HG02759 (cell line): ENCODE measurements around the gene PAPOLA.
"Not testable (repeated sequence)": the region's sequence is repeated elsewhere in the genome, so short reads cannot be mapped to it uniquely, and the experiment has no call there.

ENCODE experiments used
- ATAC-seq: cut with Tn5 transposase; IDR thresholded peaks from one replicate; pipeline ENCODE4 v1.9.1; 2021; ENCODE audit warnings: mild to moderate bottlenecking, moderate library complexity; ENCODE audit not compliant: unreplicated experiment

The PAPOLA gene

DNA sequence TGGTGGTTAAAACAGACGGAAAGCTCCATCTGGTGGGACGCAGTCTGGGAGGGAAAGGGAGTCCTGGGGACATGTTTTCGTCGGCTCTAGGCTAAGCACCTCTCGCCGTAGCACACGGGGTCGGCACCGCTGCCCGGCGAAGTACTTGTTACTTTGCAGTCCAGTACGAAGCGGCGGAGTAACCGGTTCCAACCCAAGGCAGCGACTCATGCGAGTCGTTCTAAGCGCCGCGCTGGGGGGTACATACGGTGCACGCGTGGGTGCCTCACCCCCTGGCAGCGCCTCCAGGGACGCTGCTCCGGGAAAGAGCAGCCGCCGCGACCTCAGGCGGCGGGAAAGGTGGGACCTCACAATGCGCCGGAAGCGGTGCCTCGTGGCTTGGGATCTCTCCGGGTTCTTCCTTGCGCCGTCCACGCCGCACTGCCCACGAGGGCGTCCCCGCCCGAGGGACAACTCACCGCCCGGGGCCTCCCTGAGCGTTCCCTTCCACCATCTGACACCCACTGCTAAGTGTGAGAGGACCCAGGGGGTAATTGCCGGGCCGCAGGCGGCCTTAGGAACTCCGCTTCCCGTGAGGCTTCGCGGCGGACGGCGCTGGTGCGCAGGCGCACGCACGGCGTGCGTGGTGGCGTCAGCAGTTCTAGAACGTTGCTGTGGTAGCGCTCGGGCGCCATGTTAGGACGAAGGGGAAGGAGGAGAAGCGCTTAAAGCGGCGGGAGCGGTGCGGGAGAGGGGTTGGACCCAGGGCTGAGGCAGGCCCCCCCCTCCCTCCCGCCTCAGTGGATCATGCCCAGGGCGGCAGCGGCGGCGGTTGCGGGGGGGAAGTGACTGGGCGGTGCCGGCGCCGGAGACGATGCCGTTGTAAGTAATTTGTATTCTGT lies at the start of gene PAPOLA:
Gene PAPOLA (plus strand): TSS at position 643 of the 881 bp plus-strand sequence. CDS start 211 bp downstream, at position 854.
- peak; percentile 87 for ATAC-seq

DNA sequence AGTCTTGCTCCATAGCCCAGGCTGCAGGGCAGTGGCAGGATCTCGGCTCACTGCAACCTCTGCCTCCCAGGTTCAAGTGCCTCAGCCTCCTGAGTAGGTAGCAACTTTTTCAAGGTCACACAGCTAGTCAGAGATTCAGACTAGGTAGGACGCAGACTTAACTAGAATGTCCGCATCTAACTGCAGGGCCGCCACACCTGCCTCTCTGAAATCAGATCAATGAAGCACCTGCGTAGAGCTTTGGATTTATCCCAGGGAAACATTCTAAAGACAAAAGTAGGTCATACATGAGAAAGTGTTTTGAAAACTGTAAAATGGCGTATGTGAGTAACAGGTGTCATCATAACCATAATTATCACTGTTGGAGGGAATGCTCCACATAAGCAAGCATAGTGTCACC lies 49.5 kb upstream of the PAPOLA start:
- ATAC-seq = no peak

DNA sequence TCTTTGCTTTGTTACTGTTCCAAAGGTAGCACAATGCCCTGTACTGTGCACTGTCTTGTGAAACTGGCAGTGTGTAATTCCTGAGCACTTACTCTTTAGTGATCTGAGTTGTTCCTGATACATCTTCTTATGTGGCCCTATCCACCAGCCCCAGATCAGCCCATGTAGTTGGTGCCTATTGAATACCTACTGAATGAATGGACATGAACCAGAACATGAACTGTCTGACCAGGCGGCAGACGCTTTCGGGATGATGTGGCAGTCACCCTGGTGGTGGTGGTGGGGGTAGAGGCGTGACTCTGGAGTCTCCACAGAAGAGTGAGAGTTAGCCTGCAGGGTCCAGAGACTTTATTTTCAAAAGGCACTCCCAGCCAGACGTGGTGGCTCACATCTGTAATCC lies 46.6 kb upstream of the PAPOLA start:
- ATAC-seq = no peak

DNA sequence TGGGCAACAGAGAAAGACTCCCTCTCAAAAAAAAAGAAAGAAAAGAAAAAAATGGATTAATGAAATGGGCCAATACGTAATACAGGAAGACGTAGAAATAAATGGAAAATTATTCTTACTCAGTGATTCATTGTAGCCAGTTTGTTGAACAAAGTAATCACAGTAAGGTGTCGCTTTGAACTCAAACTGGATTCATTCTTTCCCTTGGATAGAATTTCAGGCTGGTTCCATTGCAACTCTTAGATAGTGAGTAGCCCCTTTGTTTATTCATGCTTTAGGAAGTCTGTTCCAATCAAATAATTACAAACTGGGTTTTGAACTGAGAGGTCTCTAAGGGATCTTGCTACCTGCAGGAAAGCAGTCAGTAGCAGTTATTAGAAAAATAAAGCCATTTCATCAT lies 42.3 kb upstream of the PAPOLA start:
- ATAC-seq = no peak

DNA sequence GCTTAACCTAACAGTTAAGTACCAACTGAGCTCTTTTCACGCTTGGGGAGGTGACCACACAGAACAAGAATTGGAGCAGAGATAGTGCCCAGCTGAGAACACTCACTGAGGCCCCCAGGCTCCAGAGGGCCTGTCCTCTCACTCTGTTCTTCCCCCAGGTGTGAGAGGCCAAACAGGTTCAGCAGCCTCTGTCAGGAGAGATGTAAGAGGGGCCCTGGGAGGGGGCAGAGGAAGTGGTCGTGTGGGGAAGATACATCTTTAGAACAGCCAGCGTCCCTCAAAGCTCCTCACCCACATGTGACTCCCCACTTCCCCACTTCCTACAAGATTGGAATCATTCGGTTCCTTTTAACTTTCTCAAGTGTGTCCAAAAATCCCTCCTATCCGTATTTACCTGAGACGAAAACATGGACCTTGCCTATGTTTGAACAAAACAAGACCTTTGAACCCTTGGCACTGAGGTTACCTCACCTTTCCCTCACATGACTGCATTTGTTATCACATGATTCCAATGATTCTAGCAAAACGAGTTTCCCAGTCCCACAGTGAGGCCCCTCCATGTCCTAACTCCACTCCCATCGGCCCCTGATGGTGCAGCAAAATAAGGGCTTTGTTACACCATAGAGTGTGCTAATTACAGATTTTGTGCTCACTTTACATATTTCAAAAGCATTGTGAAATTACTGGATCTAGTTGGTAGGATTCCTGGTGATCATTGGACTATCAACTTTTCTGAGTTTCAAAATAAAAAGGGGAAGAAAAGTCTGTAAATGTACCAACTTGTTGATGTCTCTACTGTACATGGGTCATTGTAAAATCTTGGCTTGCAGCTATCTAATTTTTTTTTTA lies 40.0 kb upstream of the PAPOLA start:
- ATAC-seq = no peak

DNA sequence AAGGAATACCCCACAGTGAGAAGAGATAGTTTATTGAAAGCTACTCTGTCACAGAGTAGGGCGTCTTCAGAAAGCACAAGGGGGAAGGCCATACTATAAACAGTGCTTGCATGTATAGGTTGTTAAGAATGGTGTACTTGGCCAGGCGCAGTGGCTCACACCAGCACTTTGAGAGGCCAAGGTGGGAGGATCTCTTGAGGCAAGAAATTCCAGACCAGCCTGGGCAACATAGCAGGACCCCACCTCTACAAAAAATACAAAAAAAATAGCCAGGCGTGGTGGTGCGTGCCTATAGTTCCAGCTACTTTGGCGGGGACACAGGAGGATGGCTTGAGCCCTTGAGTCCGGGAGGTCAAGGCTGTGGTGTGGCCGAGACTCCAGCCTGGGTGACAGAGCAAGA lies 38.0 kb upstream of the PAPOLA start:
- no peak for ATAC-seq

DNA sequence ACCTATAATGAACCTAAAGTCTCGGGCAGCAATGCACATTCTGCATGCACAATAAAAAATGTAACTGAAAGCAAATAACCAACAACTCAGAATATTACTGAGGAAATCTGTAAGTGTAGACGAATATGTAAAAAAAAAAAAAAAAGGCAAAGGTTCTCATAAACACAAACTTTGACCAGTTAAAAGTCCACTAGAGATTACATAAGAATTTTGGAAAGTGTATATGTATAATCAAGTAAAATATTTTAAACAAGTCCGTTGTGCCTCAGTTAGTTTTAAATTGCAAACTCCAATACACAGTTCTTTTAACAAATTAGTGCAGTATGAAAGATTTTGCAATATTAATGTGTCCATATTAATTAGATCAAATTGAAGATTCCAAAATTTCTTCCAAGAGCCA lies 35.3 kb upstream of the PAPOLA start:
- ATAC-seq = no peak

DNA sequence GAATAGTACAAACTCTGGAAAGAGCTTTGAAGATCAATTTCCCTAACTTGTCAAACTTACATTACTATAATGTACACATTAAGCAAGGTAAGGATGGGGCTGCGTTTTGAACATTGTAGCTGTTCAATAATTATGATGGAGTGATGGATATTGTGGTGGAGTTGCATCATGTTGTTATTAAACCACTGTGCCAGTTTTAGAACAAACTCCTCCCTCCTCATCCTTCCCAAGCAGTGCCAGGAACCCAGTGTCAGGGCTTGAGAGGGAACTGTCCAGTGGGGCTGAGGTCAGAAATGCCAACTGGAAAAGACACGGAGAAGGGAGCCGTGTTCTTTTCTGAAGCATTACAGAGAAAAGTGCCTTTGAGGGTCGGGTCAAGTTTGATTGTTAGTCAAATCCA lies 31.9 kb upstream of the PAPOLA start:
- no peak for ATAC-seq

DNA sequence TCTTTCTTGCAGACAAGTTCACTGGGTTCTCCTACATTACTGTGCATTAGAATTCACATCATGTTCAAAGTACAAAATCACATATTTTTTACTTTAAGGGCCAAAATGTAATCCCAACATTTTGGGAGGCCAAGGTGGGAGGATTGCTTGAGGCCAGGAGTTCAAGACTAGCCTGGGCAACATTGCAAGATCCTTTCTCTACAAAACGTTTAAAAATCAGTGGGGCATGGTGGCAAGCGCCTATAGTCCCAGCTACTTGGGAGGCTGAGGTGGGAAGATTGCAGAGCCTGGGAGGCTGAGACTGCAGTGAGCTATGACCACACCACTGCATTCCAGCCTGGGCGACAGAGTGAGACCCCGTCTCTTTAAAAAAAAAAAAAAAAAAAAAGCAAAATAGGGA lies 31.2 kb upstream of the PAPOLA start:
- ATAC-seq = not testable (repeated sequence)

DNA sequence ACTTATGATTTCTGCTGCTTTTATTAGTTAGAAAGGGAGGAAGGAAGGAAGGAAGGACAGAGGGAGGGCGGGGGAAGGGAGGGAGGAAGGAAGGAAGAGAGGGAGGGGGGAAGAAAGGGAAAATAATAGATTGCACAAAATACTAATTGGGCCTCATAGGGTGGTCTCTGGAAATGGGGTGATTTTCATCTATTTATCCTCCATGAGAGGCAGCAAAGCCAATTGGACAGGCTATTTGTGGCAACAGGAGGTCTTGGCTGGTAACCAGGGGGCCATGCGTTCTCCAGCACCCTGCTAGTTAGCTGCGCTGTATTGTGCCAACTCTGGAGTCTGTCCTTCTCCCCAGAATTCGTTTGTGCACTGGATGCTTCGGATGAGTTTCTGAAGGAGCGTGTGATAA lies 24.1 kb upstream of the PAPOLA start:
- no peak for ATAC-seq

DNA sequence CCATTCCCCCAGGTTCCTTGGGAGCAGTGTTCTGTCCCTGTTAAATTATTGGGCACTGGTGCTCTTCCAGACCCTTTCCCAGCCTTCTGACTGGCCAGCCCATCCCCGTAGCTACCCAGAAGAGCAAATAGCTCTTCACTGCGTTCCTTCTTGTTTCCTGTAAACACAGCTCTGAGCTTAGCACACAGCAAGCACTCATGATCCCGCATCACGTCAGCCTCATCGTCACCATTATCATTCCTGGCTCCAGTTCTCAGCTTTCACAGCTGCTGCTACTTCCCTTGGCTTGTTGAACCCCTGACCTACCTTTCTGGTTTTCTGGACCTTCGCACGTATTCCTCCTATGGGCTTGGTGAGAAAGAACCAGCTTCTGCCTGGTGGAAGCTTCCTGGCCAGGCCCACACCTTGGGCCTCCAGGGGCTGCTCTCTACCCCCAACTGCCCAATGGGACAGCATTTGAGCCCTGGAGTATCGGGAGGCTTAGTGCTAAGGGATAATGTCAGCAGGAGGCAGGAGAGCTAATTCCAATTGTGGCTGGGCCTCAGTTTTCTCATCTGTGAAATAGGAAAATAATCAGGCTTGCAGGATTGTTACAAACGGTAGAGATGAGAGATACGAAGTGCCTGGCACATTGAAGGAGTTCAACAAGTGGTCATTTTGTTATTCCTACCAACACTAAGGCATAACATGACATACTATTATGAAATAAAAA lies 22.6 kb upstream of the PAPOLA start:
- no peak for ATAC-seq

DNA sequence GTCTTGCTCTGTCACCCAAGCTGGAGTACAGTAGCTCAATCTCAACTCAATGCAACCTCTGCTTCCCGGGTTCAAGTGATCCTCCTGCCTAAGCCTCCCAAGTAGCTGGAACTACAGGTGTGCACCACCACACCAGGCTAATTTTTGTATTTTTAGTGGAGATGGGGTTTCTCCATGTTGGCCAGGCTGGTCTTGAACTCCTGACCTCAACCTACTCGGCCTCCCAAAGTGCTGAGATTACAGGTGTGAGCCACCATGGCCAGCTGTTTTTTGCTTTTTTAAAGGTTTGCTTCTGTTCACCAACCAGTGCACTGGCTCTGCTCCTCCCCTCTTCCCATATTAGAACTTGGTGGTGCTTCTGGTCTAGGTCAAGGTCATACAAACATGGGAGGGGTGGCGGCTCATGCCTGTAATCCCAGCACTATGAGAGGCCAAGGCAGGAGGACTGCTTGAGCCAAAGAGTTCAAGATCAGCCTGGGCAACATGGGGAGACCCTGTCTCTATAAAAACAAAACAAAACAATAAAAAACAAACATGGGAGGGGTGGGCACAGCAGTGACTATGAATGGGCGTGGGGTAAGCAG lies 20.4 kb upstream of the PAPOLA start:
- ATAC-seq = no peak

DNA sequence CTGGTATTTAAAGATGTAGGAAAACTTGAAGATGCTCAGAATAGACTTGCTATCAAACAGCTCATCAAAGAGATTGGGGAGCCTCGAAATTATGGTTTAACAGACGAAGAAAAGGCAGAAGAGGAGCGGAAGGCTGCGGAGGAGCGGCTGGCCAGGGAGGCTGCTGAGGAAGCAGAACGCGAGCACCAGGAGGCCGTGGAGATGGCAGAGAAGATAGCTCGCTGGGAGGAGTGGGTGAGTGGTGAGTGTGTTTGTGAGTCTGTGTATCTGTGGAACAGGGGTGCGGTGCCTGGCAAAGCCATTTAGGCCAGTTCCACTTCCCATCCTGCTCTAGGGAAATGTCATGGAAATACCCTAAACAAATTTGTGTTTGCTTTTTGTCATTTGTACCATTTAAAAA lies 19.2 kb upstream of the PAPOLA start:
- no peak for ATAC-seq

DNA sequence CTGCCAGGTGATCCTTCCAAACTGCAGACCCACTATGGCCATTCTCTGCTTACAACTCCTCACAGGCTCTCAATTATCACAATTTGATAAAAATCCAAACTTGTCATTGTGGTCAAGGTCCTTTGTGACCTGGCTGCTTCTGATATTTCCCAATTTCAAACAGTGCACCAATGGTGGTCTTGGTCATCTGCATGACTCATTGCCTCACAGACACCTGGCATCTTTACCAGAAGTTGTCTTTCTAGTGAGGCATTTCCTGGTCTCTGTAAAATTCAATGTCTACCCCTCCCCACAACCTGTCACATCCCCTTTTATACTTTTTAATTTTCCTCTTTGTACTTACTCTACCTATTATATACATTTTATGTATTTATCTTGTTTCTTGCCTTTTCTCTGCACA lies 17.8 kb upstream of the PAPOLA start:
- no peak for ATAC-seq

DNA sequence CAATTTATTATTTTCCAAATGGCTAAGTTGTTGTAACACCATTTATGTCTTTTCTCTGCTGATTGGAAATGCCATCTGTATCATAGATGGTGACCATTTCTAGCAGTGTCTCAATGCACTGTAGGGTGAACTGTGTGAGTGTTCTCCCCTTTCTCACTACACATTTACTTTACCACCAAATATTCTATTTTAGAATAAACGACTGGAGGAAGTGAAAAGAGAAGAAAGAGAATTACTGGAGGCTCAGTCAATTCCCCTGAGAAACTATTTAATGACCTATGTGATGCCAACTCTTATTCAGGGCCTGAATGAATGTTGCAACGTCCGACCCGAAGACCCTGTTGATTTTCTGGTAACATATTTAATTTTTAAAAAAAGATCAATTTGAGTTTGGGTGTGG lies 15.5 kb upstream of the PAPOLA start:
- peak; percentile 52 for ATAC-seq

DNA sequence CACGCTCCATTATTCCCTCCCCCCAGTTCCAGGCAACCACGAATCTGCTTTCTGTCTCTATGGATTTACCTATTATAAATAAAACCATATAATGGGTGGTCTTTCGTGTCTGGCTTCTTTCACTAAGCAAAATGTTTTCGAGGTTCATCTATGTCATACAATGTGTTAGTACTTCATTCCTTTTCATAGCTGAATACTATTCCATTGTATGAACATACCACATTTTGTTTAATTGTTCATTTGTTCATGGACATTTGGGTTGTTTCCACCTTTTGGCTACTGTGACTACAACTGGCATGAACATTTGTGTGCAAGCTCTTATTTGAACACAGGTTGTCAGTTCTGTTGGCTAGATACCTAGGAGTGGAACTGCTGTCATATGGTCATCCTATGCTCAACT lies 12.9 kb upstream of the PAPOLA start:
- no peak for ATAC-seq

DNA sequence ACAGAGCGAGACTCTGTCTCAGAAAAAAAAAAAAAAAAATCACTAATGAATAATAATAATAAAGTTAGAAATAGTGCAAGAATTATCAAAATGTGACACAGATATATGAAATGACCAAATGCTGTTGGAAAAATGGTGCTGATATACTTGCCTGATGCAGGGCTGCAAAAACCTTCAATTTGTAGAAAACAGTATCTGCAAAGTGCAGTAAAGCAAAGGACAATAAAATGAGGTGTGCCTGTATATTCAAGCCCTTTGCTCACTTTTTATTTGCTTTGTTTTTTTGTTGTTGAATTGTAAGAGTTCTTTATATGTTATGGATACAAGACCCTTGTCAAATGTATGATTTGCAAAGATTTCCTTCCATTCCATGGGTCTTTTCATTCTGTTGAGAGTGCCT lies 9.0 kb upstream of the PAPOLA start:
- no peak for ATAC-seq

DNA sequence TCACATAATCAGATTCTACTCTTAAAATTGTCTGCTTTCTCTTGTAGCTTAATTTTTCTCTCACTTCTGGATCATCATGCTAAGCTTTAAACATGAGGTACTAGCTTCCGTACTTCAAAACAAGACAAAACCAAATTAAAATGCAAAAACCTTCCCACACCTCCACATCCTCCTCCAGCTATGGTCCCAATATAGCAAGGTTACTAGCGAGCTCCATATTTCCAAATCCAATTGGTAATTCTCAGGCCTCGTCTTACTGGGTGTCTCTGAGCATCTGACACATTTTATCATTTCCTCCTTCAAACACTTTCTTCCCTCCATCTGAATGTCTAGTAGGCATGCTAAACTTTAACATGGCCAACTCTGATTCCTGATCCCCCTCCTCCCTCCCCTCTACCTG lies 7.9 kb upstream of the PAPOLA start:
- ATAC-seq = no peak

DNA sequence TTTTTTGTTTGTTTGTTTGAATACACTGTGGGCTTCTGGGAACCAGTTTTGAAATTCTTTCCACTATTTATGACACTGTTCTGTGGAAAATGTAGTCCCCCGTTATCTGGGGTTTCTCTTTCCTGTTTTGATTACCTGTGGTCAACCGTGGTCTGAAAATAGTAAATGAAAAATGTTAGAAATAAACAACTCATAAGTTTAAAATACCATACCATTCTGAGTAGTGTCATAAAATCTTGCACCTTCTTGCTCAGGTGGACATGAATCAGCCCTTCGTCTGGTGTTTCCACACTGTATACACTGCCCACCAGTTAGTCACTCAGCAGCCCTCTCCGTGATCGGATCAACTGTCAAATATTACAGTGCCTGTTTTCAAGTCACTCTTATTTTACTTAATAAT lies 5.1 kb upstream of the PAPOLA start:
- peak; percentile 38 for ATAC-seq

DNA sequence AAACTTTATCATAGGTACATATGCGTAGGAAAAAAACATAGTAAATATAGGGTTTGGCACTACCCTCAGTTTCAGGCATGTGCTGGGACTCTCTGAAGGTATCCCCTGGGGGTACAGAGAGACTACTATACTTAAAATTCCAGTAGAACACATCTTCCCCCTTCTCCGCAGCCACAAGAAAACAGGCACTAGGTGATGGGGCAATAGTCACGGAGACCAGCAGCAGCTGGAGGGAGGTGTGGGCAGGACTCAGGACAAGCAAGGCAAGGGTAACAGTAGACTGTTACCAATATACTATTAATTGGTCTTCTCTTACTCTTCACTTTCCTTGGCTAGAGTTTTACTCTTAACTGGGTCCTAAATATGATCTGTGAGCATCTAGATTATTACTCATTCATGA lies 4.6 kb upstream of the PAPOLA start:
- ATAC-seq = no peak

DNA sequence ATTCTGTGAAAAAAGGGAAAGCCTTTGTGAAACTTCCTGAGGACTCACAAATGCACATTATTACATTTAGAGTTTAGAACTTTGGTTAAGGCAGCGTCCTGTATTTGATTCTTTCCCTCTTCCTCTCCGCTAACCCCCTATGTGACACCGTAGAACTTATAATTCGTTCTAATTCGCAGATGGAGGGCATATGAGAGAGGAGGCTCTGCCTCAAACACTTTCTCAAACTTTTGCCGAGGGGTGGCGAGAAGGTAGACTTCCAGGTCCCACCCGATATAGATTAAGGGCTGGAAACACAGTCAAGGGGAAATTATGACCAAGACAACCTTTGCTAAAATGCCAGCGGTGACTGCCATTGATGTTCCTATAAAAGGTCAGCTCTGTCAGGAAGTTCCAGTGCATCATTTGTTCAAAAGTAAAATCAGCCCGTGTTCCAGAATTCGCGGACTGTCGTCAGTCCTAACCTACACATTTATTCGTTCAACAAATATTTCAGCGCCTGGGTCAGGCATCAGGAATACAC lies 904 bp upstream of the PAPOLA start:
- peak; percentile 0 for ATAC-seq
